ENCODE results near the gene RNF223.
"Not testable (repeated sequence)": the region's sequence is repeated elsewhere in the genome, so short reads cannot be mapped to it uniquely, and the experiment has no call there.

The RNF223 gene

GRCh38 chr1:1044455-1045078, 29.5 kb downstream of the RNF223 start:
- DNase-seq (ENCODE audit: low read depth): no peak

GRCh38 chr1:1043921-1044320, 30.2 kb downstream of the RNF223 start:
- no peak for DNase-seq (ENCODE audit: low read depth)

- no peak for DNase-seq (ENCODE audit: low read depth)
Measured at GRCh38 chr1:1043411-1043810, 30.7 kb downstream of the RNF223 start.

DNA sequence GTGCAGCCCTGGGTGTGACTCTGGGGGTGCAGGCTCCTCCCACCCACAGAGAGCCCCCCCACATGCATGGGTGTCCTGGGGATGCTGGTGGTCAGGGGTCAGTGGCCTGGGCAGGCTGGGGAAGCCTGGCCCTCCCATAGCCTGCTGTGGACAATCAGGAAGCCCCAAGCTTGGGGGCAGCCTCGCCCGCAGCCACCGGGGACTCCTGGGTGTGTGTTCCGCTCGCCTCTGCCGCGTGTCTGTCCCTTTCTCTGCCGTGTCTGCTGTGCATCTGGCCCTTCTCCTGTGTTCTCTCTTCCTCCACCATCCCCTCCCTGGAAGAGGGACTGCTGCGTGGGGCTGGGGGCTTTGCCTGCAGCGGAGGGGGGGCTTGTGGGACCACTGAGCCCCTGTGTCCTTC, 31.3 kb downstream of the RNF223 start:
- DNase-seq (ENCODE audit: low read depth): no peak

- no peak for DNase-seq (ENCODE audit: low read depth)
Measured at GRCh38 chr1:1041873-1042272, 32.2 kb downstream of the RNF223 start.

- DNase-seq (ENCODE audit: low read depth): no peak
Measured at GRCh38 chr1:1041092-1041523, 33.0 kb downstream of the RNF223 start.

GRCh38 chr1:1040004-1040991, 33.8 kb downstream of the RNF223 start:
- peak; percentile 35 for DNase-seq (ENCODE audit: low read depth)

DNA sequence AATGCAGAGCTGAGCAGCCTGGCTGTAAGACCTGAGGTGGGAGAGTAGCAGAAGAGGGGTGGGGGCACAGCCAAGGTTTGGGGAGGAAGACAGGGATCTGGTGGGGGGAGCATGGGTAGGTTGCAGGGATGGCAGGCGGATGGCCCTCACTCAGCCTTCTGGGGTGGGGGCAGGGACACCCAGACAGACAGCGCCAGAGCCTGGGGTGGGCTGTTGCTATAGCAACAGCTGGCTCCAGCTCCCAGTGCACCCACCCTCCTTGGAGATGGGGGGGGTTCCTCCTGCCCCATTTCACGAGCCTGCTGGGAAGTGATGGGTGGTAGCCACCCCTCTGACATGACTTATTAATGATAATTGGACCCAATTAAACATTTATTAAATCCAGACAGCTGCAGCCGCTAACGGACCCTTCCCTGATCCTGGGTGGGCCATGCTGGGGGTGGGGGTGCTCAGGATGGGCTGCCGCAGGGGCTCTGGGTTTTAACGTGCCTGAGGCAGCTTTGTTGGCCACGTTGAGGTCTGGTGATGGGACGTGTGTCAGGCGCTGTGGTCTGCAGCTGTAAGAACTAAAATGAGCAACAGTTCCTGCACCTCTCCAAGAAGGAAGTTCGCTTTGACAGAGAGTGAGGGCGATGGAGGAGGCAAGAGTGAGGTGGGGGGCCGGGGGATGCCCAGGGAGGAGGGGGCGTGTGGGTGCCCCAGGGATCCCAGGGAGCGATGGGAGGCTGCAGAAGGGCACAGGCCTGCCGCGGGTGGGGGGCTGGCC, 34.8 kb downstream of the RNF223 start:
- no peak for DNase-seq (ENCODE audit: low read depth)

DNA sequence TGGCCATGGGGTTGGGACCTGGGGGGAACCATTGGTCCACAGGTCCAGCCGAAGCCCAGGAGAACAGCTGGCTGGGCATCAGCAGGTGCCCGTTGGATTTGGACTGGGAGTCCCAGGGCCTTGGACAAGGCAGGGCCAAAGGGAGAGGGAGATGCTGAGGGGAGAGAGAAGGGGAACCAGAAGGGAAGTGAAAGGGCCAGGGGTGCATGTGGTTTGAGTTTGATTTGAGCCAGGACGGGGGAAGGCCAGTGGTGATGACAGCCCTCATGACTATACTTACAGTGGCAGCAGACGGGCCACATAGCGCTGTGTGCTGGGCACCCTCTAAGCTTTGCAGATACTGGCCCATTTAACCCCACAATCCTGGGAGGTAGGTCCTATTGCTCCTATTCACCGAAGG, 35.4 kb downstream of the RNF223 start:
- DNase-seq (ENCODE audit: low read depth): no peak

- DNase-seq (ENCODE audit: low read depth): no peak
Measured at GRCh38 chr1:1037366-1038327, 36.5 kb downstream of the RNF223 start.

- no peak for DNase-seq (ENCODE audit: low read depth)
Measured at GRCh38 chr1:1035291-1035943, 38.7 kb downstream of the RNF223 start.

DNA sequence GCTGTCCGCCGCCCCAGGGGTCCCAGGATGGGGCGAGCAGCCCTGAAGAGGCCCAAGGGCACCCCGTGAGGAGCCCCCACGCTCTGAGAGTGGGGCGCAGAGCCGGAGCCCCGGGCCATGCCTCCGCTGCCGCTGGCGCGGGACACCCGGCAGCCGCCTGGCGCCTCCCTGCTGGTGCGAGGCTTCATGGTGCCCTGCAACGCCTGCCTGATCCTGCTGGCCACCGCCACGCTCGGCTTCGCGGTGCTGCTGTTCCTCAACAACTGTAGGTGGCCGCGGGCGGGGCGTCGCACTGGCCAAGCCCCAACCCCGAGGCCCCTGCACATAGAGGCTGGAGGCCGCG, 39.7 kb downstream of the RNF223 start:
- DNase-seq (ENCODE audit: low read depth): no peak

- no peak for DNase-seq (ENCODE audit: low read depth)
Measured at GRCh38 chr1:1033731-1034438, 40.2 kb downstream of the RNF223 start.

DNA sequence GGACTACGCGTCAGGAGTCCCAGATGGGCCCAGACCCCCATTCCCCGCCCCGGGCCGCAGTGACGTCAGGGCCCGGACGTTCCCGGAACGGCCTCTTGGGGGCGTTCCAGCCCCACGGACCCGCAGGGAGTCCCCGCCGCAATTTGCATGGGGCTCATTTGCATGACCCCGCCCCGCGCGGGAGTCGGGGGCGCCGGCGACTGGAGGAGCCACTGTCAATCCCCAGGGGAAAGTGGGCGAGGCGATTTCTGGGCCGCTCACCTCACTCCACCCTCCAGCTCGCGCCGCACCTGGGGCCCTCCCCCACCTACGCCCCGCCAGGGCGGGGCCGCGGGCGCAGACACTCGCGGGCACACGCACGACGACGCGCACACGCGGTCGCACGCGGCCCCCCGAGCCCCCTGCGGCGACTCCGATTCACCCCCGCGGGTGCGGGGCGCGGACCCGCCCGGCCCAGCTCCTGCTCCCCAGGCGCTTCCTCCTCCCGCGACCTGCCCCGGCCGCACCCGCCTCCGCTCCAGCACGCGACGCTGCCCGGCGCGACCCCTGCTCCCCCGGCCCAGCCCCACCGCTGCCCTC, 41.0 kb downstream of the RNF223 start:
- DNase-seq (ENCODE audit: low read depth): peak; percentile 67

- DNase-seq (ENCODE audit: low read depth): no peak
Measured at GRCh38 chr1:1032424-1032823, 41.7 kb downstream of the RNF223 start.

GRCh38 chr1:1031659-1032235, 42.4 kb downstream of the RNF223 start:
- no peak for DNase-seq (ENCODE audit: low read depth)

- not testable (repeated sequence) for DNase-seq (ENCODE audit: low read depth)
Measured at GRCh38 chr1:1030867-1031658, 43.0 kb downstream of the RNF223 start.

GRCh38 chr1:1027791-1028190, 46.3 kb downstream of the RNF223 start:
- DNase-seq (ENCODE audit: low read depth): no peak

All from stimulated activated CD8-positive, alpha-beta memory T cell treated with anti-CD3 and anti-CD28 coated beads, Interleukin-15, amount 100 ng/mL, for 24 hours (primary cell).